UCSD-AML1 (cell line): Measurements from ENCODE around the gene PDE2A.

Source experiments
- DNase-seq: peaks from one replicate; lab custom pipeline; 2025; ENCODE audit not compliant: unreplicated experiment; lab: John Stamatoyannopoulos, UW

PDE2A gene

GRCh38 chr11:72704783-72705265 lies 30.6 kb upstream of the PDE2A start:
- DNase-seq, result no peak

DNA sequence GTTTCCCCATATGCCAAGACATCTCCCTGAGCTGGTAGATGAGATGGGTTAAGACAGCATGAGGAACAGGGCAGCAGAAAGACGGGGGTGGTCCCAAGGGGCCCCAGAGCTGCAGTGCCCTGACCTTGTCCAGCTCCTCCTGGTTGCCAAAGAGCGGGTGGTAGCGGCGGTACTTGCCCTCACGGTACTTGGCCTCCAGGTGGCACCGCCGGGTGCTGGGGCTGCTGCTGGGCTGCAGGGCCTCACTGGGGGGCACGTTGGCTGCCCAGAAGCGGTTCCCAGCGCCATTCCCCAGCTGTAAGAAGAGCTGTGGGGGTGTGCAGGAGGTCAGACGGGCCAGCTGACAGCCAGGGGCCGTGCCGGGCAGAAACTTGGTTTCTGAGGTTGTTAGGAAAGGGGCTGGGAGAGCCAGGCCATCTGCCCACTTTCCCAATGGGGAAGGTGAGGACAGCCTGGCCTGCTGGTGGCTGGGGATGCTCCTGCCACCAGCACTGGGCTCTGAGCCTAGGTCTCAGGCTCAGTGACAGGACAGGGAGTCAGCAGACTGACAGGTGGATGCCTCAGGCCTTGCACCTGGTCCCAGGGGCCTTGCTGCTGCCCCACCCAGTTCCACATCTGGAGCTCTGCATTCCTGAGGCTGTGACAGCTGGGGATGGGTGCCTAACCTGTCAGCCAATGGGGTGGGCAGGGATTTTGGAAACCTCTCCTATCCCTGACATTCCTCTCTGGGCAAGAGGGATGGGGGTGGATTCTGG lies 30.0 kb upstream of the PDE2A start:
- no peak for DNase-seq

GRCh38 chr11:72703267-72704008 lies 29.2 kb upstream of the PDE2A start:
- DNase-seq, result no peak

DNA sequence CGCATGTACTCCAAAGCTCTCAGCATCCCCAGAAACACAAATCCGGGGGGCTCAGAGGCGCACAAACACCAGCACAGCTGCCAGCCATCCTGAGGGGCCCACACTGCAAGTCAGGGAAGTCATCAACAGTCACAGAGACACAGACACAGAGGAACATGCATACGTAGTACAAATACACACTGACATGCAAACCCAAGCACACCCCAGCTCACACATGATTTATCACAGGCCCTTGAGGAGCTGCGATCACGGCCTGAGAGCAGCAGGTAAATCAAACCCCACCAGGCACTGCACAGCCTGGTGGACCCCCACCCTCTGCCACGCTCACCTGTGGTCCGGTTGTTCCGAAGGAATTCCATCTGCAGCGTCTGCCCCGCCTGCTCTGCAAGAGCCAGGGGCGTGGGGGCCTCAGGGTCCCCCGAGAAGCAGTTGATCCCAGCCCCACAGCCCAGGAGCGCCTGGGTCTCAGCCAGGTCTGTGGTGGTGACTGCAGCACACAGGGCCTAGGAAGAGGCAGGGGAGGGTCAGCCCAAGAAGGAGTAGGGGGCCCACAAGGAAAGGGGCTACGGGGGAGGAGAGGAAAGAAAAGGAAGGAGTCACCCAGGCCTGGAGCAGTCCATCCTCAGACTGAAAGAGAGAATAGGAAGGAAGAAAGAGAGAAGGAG lies 28.5 kb upstream of the PDE2A start:
- no peak for DNase-seq

- DNase-seq, result no peak
Measured at GRCh38 chr11:72702096-72702495, 27.9 kb upstream of the PDE2A start.

GRCh38 chr11:72701466-72701865 lies 27.2 kb upstream of the PDE2A start:
- DNase-seq, result no peak

- no peak for DNase-seq
Measured at GRCh38 chr11:72700146-72700545, 25.9 kb upstream of the PDE2A start.

DNA sequence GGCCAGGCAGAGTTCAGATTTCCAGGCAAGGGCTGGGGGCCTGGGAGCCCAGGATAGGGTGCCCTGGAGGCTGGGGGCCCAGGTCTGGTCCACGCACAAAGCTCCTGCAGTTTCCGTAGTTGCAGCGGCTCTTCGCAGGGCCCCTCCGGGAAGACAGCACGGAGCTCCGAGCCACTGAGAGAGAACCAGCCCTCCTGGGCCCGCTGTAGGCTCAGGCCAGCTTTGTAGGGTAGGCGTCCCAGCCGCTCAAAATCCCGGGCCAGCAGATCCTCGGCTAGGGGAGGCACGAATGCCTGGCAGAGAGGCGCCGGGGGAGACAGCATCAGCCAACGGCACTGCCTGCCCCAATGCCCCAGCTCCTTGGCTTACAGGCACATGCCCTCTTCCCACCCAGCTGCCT lies 23.6 kb upstream of the PDE2A start:
- no peak for DNase-seq

GRCh38 chr11:72696866-72697700 lies 22.9 kb upstream of the PDE2A start:
- no peak for DNase-seq

GRCh38 chr11:72695354-72695753 lies 21.1 kb upstream of the PDE2A start:
- no peak for DNase-seq

DNA sequence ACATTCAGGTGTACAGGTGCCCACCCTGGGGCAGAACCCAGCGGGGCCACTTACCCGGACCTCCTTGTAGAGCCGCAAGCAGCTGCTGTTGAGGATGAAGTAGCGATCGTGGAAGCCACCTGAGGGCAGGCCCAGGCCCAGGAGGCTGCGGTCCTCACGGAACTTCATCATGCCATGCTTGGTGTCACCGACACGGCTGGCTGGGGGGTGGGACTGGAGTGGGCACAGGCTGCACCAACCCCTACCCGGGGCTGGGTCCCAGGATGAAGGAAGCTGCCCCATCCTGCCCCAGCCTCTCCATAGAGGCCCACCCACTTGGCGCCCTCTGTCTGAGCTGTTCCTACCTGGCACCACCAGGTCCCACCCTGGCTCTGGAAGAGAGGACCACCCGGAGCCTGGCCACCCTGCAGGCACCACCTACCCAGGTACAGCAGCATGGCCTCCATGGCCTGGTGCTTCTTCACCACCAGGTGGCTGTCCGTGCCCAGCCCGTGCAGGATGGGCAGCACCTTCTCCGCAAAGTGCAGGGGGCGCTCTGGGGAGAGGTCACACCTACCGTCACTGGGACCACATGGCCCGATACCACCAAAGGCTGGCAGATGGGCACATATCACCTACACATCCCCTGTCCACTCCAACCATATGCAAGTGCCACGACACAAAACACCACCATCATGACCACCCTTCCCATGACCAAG lies 19.2 kb upstream of the PDE2A start:
- DNase-seq, result no peak

GRCh38 chr11:72692498-72693237 lies 18.4 kb upstream of the PDE2A start:
- DNase-seq, result no peak

DNA sequence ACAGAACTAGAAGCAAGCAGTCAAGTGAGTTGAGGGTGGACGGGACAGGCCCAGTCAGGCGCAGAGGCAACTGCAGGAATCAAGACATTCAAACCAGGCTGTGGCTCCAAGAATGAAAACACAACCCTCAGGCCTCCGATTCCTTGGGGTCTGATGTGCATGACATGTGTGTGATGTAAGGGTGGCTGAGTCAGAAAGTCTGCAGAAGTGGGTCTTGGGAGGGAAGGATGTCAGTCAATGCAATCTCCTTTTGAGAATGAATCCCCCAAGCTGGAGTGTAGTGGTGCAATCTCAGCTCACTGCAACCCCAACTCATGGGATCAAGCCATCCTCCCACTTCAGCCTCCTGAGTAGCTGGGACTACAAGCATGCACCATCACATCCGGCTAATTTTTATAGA lies 15.9 kb upstream of the PDE2A start:
- DNase-seq, result no peak

GRCh38 chr11:72688929-72689328 lies 14.7 kb upstream of the PDE2A start:
- DNase-seq, result no peak

DNA sequence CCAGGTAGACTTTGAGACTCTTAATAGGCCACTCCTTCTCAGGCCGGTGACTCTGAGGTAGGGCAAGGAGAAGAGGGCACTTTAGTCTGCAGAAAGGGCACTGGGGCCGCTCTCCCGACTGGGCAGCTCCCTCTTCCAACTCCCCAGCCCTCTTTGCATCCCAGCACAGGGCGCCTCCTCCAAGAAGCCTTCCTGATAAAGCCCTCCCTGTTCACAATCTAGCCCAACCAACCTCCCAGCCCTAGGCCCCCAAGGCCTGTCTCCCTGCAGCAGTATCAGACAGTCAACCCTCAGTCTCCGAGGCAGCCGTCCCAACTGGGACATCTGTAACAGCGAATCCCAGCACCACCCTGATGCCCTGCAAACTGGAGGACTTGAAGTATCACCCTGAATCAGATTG lies 14.3 kb upstream of the PDE2A start:
- DNase-seq, result no peak

GRCh38 chr11:72687326-72687725 lies 13.1 kb upstream of the PDE2A start:
- DNase-seq, result no peak

DNA sequence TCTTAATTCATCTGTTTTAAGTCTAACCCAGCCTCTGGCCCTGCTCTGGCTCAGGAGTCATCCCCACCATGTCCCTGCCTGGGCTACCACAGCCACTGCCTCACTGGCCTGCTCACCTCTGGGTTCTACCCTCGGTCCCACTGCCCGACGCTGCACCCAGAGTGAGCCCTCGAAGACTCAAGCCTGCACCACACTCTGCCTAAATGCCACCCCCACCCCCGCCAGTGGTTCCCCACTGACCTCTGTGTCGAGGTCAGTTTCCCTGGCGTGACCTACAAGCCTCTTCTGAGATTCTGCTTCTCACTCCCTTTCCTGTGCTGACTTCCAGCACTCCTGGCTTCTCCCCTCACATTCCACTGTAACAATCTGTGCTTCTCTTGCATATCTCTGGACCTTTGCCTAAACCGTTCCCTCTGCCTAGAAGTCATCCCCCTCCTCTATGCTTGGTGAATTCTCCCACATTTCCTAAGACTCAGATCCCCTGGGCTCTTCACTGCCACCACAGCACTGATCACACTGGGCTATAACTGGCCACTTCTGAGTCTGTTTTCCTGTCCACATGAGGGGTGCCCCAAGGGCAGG lies 12.5 kb upstream of the PDE2A start:
- no peak for DNase-seq

GRCh38 chr11:72685560-72686480 lies 11.6 kb upstream of the PDE2A start:
- DNase-seq, result no peak
